Activated CD8-positive, alpha-beta memory T cell treated with anti-CD3 and anti-CD28 coated beads, Interleukin-2, amount 50 U/mL, for 1 hour (primary cell): Measurements from ENCODE around the gene DHRS13.
"Not testable (repeated sequence)": the region's sequence is repeated elsewhere in the genome, so short reads cannot be mapped to it uniquely, and the experiment has no call there.

ENCODE experiments used
- DNase-seq: peaks from one replicate; pipeline ENCODE4 v3.0.0-alpha.2; 2020; ENCODE audit errors: extremely low read depth

The DHRS13 gene

DNA sequence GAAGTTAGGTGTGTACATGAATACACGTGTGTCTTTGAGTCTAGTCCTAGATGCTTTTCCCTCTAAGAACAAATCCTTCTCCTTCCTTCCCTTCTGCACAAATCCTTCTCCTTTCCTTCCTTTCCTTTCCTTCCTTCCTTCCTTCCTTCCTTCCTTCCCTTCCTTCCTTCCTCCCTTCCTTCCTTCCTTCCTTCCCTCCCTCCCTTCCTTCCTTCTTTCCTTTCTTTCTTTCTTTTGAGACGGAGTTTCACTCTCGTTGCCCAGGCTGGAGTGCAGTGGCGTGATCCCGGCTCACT lies 615 bp upstream of the DHRS13 start:
- DNase-seq = not testable (repeated sequence)

DNA sequence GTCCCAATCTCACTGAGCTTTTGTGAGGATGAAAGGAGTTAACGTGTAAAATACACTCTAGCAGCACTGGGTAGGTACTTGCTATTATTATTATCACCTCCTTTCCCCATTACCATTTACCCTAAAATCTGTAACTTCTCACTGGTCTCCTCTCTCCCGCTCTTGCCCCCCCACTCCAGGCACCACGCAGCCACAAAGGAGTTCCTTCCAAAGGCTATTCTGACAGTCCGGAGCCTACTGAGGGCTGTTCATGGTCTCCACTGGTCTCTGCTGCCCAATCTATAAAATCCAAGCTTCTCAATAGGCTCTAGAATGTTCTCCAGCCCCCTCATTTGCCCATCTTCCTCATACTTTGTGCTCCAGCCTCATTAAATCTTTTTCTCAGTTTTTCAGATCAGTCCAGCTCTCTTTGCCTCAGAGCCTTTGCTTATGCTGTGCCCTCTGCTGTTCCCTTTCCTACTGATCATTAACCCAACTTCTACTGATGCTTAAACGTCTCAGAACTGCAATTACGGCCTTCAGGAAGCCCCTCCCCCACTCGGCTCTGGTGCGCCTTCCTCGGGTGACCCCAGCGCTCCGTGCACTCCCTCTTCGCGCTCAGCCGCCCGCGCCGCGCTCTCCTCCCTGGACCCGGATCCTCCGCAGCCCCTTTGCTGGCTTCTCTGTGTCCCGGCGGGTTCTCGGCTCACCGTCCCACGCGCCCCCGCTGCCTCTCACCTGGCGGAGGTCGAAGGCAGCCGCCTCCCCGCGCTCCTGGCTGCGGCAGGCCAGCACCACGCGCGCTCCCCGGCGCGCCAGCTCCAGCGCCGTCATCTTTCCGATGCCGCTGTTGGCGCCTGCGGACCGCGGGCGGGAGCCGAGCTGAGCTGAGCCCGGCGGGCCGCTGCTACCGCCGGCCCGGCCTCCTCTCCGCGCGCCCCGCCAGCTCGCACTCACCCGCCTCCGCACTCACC lies 737 bp downstream of the DHRS13 start:
- DNase-seq = no peak

DNA sequence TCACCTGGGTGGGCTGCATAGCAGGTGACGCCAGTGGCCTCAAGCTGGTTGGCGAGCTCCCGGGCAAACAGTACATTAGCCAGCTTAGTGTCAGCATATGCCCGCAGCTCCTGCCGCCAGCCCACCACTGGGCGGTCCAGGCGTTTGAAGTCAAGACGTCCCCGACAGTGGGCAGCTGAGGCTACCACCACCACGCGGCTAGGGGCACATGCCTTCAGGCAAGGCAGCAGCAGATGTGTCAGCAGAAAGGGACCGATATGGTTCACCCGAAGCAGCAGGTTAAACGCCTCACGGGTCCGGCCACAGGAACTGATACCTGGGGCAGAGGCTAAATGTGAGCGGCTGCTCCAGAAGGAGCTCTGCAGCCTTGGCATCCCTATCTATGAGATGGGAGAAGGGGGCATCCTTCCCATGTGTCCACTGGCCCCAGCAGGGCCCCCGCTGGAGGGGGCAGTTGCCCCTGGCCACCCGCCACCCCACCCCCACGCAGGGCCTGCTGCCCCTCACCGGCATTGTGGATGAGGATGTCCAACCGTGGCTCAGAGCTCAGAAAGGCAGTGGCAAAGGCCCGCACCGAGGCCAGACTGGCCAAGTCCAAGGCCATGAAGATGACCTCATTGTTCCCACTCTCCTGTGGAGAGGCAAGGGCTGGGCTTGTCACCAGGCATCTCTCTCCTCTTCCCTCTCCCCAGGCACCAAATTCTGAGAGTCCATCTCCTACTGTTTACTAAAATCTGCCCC lies 1.7 kb downstream of the DHRS13 start:
- DNase-seq = no peak

DNA sequence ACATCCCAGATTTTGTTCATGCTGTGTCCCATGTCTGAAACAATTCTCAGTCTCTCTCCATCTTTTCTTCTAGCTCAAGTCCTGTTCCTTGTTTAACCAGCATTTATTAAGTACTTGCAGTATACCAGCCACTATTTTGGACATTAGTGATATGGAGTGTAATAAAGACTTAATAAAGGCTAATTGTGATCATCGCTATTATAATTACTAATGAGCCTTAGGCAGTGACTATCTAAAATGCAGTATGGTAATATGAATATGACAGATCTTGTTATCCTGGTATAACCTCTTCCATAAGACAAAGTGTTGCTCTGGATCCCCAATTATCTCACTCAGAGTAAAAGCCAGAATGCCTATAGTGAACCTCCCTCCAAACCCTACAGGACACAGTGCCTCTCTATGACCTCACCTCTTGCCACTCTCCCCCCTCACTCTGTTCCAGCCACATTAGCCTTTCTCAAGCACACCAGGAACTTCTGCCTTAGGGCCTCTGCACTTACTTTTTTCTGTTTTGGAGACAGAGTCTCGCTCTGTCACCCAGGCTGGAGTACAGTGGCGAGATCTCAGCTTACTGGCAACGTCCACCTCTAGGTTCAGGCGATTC lies 3.6 kb downstream of the DHRS13 start:
- DNase-seq = no peak

DNA sequence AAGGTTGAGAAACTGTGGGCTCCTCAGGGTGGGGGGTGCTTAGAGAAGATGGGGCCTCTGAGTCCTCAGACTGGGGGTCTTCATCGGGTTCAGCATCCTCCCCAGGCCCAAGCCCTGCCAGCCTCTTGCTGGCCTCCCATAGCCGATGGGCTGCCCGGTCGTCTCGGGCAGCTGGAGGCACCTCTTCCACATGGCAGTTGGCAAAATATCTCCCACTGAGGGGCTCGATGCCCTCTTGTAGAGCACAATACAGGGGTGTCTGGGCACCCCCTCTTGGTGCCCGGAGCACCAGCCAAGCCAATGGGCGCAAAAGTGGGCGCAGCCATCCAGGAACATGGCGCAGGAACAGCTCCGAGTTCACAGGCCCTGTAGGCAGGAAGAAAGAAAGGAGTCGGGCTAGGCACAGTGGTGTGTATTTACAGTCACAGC lies 4.3 kb downstream of the DHRS13 start:
- DNase-seq = no peak

DNA sequence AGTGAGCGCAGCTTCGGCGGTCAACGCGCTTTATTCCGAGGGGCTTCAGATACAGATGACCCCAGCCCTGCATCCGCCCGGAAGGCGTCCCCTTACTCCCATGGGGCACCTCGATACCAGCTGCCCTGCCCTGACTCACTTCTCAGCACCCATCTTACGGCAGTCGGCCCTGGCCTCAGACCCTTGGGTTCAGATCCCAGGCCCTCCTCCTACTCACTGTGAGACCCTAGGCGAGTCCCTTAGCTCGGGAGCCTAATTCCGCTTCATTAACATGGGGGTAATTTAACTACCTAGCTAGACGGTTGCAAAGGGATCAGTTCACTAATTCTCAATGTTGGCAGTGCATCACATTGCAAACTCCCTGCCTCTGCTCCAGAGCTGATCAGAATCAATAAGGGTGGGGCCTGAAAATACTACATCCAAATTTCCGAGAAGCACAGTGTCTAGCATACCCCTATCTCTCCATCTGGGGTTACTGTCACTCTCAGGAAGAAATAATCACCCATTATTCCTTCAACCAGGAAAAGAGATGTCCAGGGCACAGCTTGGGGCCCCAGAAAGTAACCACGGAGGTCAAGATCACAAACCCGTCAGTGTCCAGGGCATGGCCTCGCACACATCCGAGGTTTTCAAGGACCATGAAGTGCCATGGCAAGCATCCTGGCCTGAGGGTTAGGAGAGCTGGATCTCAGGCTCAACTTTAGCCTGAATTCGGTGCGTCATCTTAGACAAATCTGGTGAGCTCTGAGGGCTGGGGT lies 4.9 kb downstream of the DHRS13 start:
- DNase-seq = no peak

DNA sequence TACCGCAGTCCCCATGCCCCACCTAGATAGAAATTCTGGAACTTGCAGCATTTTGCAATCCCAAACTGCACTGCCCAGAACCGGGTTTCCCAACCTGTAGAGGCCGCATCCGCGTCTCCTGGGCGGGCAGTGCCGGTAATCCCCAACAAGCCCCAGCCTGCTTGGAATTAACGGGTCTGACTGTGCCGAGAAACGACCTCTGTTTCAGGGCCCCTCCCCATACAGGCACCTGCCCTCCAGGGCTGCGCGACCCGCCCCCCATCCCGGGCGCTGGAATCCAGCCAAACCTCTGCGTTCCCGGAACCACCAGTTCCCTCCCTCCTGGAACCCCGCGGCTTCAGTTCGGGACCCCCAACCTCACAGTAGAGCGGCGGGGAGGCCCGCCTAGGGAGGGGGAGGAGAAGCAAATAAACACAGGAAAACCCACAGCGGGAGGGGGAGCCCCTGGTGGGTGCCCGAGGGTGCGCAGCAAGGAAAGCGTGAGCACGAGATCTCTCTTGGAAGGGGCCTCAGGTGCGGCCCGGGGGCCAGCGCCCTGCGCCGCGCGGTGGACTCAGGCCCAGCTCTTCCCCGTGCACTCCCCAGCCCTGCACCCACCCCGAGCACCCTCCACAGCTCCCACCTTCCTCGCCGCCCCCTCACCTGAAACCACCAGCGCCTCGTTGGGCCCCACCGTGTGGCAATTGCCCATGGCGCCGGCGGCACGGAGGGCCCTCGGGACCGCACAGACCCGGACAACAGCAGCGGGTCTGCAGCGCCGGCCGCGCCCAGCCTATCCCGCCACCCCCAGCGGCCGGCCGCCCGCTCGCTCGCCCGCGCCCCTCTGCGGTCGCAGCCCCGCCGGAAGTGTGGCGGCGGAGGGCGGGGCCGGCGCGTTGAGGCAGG lies 5.8 kb downstream of the DHRS13 start, which contains the start of gene FLOT2:
FLOT2 (minus strand) TSS at position 850 of the 885 bp plus-strand sequence; CDS start at position 691, 159 bp downstream.
- peak; percentile 24 for DNase-seq

DNA sequence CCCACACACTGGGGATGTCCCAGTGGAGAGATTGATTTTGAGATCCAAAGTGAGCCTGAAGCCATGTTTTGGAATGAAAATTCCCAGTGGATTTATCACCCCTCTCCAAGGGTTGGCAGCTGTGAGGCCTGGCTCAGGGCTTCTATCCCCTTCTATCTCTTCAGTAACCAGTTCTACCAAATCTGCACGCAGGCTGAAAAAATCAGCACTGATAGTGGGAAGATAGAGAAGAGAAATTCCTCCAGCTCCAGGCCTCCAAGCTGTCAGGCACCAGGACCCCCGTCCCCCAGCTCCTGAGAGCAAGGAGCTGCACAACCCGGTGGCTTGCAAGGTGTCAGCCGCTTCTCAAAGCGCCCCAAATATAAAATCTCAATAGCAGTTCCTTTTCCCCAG lies 6.4 kb downstream of the DHRS13 start:
- DNase-seq = no peak

DNA sequence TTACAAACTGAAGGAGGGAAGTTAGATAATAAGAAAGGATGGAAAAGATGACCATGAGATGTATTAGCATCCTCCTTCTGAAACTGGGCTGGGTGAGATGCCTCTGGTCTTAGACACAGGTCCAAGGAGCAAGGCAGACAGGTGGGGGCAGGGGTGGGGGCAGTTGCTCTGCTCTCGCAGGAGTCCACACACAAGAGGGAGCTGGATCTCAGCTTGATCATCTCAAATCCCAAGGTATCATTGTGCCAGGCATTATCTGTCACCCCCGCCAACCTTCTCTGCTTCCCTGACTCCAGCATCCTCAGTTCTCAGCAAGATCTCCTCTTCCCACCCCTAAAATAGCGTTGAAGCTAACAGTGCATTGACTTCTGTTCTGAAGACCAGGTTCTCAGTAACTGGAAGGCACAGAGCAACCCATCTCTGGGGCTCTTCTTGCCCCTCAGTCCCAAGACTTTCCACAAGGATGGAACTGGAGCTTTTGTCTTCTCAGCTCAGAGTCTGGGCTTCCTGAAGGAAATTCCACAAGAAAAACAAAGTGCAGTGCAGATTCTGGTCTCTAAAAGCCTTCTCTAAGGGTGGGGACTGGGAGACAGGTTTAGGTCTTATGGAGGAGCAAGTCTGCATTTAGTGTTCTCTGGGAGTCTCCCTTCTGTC lies 7.0 kb downstream of the DHRS13 start:
- no peak for DNase-seq

DNA sequence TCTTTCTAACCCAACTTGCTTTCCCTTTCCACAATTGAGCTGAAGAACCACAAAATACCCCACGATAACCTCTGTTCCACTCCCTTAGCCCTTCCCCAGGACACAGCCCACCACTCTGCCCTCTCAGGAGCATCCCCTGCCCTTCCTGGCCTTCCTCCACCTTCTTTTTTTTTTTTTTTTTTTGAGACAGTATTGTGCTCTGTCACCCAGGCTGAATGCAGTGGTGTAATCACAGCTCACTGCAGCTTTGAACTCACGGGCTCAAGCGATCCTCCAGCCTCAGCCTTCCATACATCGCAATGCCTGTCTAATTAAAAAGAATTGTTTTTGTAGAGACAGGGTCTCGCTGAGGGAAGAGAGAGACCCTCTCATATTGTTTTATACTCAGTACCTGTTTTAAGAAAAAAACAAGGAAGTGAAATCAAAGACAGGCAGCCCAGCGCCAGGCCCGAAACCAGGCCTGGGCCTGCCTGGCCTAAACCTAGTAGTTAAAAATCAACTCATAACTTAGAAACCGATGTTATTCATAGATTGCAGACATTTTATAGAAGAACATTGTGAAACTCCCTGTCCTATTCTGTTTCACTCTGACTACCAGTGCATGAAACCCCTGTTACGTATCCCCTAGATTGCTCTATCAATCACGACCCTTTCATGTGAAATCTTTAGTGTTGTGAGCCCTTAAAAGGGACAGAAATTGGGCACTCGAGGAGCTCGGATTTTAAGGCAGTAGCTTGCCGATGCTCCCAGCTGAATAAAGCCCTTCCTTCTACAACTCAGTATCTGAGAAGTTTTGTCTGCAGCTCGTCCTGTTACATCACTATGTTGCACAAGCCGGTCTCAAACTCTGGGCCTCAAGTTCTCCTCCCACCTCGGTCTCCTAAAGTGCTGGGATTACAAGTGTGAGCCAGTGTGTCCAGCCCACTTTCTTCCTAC lies 9.4 kb downstream of the DHRS13 start:
- not testable (repeated sequence) for DNase-seq

DNA sequence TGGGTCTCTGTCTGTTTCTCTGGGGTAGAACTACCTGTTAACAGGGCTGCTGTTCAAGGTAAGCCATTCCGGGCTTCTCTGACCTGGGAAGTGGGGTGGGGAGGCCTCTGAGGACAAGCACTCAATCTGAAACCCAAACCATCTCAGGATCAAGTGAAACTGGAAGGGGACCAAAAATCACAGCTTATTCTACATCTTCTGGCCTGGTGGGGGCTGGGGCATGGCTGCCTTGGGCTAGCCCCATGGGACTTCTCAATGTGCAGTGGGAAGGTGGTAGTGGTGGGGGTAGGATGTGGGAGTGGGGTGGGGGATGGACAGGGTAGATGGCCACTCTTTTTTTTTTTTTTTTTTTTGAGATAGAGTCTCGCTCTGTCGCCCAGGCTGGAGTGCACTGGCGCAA lies 10.9 kb downstream of the DHRS13 start:
- no peak for DNase-seq

DNA sequence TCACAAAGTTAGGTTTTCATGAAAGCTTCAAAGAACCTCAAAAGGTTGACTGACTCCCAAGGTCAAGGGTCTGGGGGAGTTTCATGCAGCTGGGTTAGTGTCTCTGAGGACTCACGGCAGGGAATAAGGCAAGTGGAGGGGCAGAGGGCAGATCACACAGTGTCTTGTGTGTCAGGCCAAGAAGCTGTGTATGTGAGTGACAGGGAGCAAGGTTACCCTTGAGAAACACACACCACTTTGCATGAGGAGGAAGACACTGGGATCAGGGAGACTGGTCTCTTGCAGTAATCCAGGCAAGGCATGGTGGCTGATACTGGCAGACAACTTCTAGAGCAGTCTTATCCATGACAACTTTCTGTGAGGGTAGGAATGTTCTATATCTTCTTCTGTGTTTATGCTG lies 11.7 kb downstream of the DHRS13 start:
- DNase-seq = no peak

DNA sequence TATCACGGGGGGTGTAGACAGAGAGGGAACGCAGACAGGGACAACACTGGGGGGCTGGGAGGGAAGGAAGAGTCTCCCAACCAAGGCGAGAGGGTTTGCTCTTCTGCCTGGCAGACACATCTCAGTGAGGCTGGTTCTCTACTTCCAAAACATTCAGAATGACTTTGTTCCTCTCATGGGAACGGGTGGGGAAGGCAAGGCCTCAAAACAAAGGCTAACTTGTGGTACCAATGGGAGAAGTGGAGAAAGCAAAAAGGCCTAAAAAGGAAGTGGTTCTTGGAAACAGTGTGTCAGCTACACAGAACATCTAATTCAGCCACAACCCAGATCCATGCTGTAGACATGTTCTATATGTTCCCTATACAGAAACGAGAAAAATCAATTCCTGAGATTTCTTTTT lies 12.9 kb downstream of the DHRS13 start:
- no peak for DNase-seq

DNA sequence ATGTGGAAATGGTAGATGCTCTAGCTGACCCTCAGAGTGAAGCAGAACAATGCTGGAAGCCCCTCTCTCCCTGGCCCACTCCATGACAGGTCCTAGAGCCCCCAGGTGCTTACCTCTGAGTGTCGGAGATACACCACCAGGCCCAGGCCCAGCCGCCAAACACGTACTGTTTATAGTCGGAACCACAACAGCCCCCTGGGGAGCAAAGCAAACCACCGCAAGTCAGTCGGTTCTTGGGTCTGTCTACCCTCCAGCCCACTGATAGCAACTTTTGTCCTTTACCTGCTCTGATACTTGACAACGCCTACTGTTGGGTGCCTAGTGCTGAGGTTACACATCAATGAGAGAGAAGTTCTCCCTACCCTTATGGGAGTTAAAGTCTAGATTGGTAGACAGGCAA lies 14.0 kb downstream of the DHRS13 start:
- no peak for DNase-seq

DNA sequence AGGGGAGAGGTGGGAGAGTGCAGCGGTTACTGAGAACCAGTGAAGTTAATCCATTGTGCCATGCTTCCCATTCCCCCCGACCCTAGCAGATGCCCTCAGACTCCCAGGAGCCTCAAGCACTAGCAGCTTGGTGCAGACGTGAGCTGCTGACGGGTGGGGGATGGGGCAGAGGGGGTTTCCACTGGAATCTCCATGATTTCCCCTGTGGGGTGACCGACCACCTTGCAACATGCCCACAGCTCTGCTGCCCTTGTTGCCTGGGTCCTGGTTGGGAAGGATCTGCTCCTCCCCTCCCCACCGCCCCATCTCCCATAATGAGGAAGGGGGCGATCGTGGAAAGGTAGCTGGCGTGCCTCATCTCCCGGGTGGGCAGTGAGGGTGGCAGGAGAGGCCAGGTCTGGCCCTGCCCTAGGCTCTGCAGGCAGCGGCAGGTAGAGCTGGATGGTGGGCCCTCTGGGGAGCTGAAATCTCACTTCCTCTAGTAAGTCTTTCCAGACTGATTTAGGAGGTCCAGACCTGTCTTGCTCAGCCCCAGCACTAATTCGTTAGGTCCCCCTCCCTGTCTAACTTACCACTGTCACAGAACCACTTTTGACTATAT lies 14.9 kb downstream of the DHRS13 start:
- DNase-seq = no peak

DNA sequence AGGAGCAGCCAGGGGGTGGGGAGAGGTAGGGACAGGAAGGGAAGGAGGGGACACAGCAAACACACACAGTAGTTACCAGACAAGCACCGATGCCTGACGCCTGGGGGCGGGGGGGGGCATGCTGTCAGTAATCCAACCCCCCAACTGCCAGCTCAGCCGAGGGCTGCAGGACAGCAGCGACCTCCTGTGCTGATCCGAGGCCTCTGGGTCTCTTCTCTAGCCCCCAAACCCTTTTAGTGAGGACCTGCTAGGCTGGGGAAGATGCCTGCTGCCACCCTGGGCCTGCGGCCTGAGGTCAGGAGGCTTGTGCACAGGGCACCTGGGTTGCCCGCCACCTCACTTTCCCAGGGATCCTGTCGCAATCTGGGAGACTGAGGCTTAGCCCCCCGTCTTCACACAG lies 16.9 kb downstream of the DHRS13 start:
- no peak for DNase-seq

DNA sequence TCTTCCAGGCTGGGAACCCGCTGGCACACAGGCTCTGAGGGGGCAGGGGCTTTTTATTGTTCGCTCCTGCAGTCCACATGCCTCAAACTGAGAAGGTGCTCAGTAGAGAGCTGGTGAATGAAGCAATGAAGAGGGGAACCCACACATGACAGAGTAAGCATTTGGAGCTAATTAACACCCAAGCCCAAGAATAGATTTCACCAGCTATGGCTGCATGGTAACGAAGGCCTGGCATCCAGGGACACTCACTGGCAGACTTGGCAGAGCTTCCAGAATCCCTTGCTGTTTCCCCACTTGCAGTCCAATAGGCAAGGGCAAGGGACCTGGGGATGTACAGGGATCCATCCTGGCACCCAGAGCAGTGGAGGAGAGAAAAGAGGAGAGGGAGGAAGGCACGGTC lies 17.5 kb downstream of the DHRS13 start:
- no peak for DNase-seq

DNA sequence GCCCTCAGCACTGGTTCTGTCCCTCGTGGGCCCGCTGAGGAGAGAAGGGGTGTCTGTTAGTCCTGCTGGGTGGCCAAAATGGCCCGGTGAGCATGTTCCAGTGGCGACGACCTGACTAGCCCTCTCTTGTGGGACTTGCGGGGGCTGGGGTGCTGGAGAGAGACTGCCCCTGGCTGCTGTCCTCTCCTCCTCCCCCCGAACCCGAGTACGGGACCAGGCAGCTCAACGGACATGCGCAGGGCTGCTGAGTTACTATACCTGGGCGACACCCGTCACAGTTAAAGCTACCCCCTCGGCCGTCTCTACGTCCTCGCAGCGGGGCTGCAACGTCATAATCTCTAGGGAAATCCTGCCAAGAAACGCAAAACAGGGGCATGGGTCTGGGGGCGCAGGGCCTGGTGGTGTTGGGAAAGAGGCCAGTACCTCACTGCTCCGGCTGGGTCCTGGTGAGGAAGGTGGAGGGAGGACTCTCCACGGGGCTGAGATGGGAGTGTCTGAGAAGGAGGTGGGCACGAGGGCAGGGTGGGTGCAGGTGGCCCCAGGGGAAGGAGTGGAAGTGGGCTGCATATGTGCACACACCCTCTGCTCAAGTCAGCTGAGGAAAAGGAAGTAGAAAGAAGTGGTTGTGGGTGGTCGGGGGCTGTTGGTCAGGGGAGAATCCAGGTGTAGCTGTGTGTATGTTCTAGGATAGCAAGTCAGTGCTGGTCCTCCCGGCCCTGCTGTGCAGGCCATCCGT lies 18.7 kb downstream of the DHRS13 start:
- DNase-seq = no peak
